ENCODE measurements around the gene APBA2.

DNA sequence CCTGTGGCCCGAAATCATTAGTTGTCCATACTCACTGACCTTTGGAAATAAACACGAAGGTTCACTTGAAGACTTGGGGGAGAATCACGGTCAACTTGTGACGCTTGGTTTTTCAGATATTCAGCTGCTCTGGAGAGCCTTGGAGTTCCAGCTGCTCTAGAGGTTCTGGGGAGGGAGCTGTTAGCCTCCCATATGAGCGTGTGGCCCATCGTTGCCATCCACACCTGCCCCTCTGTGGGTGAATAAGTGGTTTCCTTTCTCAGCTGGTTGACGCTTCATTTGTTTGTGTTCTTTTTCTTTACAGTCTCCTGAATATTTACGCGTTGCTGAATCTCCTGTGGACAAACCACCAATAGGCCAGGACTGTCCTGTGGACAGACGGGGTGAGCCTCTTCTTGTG, 35.6 kb downstream of the APBA2 start:
- TF ChIP-seq, protein P1, sequence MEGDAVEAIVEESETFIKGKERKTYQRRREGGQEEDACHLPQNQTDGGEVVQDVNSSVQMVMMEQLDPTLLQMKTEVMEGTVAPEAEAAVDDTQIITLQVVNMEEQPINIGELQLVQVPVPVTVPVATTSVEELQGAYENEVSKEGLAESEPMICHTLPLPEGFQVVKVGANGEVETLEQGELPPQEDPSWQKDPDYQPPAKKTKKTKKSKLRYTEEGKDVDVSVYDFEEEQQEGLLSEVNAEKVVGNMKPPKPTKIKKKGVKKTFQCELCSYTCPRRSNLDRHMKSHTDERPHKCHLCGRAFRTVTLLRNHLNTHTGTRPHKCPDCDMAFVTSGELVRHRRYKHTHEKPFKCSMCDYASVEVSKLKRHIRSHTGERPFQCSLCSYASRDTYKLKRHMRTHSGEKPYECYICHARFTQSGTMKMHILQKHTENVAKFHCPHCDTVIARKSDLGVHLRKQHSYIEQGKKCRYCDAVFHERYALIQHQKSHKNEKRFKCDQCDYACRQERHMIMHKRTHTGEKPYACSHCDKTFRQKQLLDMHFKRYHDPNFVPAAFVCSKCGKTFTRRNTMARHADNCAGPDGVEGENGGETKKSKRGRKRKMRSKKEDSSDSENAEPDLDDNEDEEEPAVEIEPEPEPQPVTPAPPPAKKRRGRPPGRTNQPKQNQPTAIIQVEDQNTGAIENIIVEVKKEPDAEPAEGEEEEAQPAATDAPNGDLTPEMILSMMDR (IDR thresholded peaks at IDR 0.05) = no peak
- TF ChIP-seq, protein P2, sequence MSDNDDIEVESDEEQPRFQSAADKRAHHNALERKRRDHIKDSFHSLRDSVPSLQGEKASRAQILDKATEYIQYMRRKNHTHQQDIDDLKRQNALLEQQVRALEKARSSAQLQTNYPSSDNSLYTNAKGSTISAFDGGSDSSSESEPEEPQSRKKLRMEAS (CRISPR knock-in tag; IDR thresholded peaks at IDR 0.05) = no peak
- TF ChIP-seq TEAD4 (CRISPR knock-in tag; IDR thresholded peaks at IDR 0.05) (no peak), ELF4 (CRISPR knock-in tag; IDR thresholded peaks at IDR 0.05; ENCODE audit: low read depth) (no peak), CBFB (CRISPR knock-in tag; IDR thresholded peaks at IDR 0.05; ENCODE audit: low read depth) (no peak)
- TF ChIP-seq, protein P3, sequence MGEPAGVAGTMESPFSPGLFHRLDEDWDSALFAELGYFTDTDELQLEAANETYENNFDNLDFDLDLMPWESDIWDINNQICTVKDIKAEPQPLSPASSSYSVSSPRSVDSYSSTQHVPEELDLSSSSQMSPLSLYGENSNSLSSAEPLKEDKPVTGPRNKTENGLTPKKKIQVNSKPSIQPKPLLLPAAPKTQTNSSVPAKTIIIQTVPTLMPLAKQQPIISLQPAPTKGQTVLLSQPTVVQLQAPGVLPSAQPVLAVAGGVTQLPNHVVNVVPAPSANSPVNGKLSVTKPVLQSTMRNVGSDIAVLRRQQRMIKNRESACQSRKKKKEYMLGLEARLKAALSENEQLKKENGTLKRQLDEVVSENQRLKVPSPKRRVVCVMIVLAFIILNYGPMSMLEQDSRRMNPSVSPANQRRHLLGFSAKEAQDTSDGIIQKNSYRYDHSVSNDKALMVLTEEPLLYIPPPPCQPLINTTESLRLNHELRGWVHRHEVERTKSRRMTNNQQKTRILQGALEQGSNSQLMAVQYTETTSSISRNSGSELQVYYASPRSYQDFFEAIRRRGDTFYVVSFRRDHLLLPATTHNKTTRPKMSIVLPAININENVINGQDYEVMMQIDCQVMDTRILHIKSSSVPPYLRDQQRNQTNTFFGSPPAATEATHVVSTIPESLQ (CRISPR knock-in tag; IDR thresholded peaks at IDR 0.05) = no peak
- TF ChIP-seq, protein P4, sequence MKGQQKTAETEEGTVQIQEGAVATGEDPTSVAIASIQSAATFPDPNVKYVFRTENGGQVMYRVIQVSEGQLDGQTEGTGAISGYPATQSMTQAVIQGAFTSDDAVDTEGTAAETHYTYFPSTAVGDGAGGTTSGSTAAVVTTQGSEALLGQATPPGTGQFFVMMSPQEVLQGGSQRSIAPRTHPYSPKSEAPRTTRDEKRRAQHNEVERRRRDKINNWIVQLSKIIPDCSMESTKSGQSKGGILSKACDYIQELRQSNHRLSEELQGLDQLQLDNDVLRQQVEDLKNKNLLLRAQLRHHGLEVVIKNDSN (CRISPR knock-in tag; IDR thresholded peaks at IDR 0.05) = no peak
